H1 (cell line): ENCODE results near the gene CSAD. TPM values are rescaled to one million over a fixed set of nuclear protein-coding genes. Genes with fewer than 3 reads are reported as not detected.

Source experiments
- ATF3 ChIP-seq: IDR thresholded peaks from 2 replicates; pipeline ENCODE4 v1.6.1; 2011; ENCODE audit warnings: low read depth, mild to moderate bottlenecking, low read length; ENCODE audit not compliant: insufficient read depth
- POLR2A ChIP-seq, 2 experiments: IDR thresholded peaks; 1 replicate in 1 of 2; 2 replicates in 1 of 2; pipeline ENCODE4 v1.6.1; 2011; ENCODE audit warnings: low read depth in 2 of 2, low read length in 2 of 2, mild to moderate bottlenecking in 2 of 2; ENCODE audit errors: control extremely low read depth in 1 of 2
- SIX5 ChIP-seq: IDR thresholded peaks from 2 replicates; pipeline ENCODE4 v1.6.1; 2011; ENCODE audit warnings: mild to moderate bottlenecking, low read depth, low read length
- polyA plus RNA-seq, 7 experiments: library from polyadenylated mRNA; depleted of rRNA in 3 of 7; stranded (reverse) in 5 of 7; unstranded in 2 of 7; fragments of >200 nt in 5 of 7; fragments of 200-250 nt in 2 of 7; gene quantifications; 1 replicate in 5 of 7; 2 replicates in 1 of 7; 4 replicates in 1 of 7; pipeline versions ENCODE4 v1.2.1 to v1.2.3, GENCODE V29; 2011 to 2013; ENCODE audit warnings: missing spikeins in 2 of 7, mixed read lengths in 2 of 7
- total RNA-seq: library from RNA; stranded (reverse); fragmentation: NEBNext Ultra II Directional; extraction: Animal tissue kit (Norgen Biotek cat#: 25700); gene quantifications from 2 replicates; pipeline ENCODE4 v1.2.1, GENCODE V29; 2021

CSAD gene
- total and polyA plus RNA-seq, 2 of the 8 experiments (the other 6 are each of a cell fraction or from before 2014, with no cell fraction given) = 8.8 to 11.3 TPM

- no peak for TF ChIP-seq ATF3
- no peak for TF ChIP-seq POLR2A (IDR thresholded peaks at IDR 0.05; ENCODE audit: control extremely low read depth in 1 of 2, low read depth in 2 of 2, low read length in 2 of 2)
- TF ChIP-seq SIX5 = no peak
Observed at GRCh38 chr12:53133722-53134121, 47.0 kb downstream of the CSAD start (continued).
